HL-60 (cell line): ENCODE data around the gene RIC8B.

Experiments used
- DNase-seq, 2 experiments: peaks; one replicate each; pipeline ENCODE4 v3.0.0-alpha.2; 2010 to 2020; ENCODE audit warnings: low read depth in 1 of 2, low spot score in 1 of 2
- H3K27ac ChIP-seq: fragments of 250-450 bp; sonication (Bioruptor Pico); replicated peaks from 2 replicates; pipeline ENCODE4 v1.5.1; 2020; ENCODE audit warnings: mild to moderate bottlenecking, moderate library complexity
- H3K27me3 ChIP-seq: fragments of 250-450 bp; sonication (Bioruptor Pico); 2 replicates; pipeline ENCODE4 v1.5.1; 2021; ENCODE audit warnings: mild to moderate bottlenecking, moderate library complexity; ENCODE audit not compliant: insufficient read depth, poor library complexity, severe bottlenecking
- H3K4me3 ChIP-seq: replicated peaks from 2 replicates; pipeline ENCODE4 v1.5.1; 2011; ENCODE audit warnings: mild to moderate bottlenecking, control low read depth, low read length; ENCODE audit not compliant: insufficient read depth
- GABPA ChIP-seq: IDR thresholded peaks from 2 replicates; pipeline ENCODE4 v1.6.1; 2012; ENCODE audit warnings: low read depth
- POLR2AphosphoS5 ChIP-seq: IDR thresholded peaks from 2 replicates; pipeline ENCODE4 v1.6.1; 2012; ENCODE audit warnings: low read depth
- SPI1 ChIP-seq: IDR thresholded peaks from 2 replicates; pipeline ENCODE4 v1.6.1; 2012; ENCODE audit warnings: low read depth, mild to moderate bottlenecking, borderline replicate concordance
- TF ChIP-seq, protein P1 (sequence below): IDR thresholded peaks from one replicate; pipeline ENCODE4 v1.5.1; 2011; ENCODE audit warnings: low read length, control low read depth, inconsistent platforms; ENCODE audit not compliant: insufficient read depth
- TF ChIP-seq, protein P2 (sequence below): IDR thresholded peaks from 2 replicates; pipeline ENCODE4 v1.6.1; 2012; ENCODE audit warnings: low read depth; ENCODE audit not compliant: insufficient replicate concordance

Gene RIC8B

DNA sequence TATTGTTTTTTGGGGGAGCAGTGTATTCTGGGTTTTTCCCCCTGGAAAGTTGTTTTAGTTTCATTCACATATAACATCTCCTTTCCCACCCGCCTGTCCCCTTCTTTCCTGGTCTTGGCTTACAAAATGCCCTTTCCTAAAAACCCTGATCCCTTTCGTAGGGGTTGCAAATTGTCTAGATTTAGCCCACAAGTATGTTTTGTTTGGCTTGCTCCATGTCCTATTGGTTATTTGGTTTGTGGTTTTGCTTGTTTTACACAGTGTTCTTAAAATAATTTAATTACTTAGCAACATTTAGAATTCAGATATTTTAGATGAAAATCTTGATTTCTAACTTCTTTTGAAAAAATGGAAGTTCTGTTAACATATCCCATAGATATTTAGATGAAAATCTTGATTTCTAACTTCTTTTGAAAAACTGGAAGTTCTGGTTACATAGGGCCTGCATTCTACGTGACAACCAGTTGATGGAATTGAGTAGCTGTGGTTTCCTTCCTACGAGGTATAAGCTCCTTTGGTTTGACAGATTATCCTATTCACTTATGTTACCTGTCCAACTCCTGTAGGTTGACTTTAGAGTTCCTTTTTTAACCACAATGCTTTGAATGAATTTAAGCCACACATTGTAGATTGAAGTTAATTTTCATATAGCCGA lies 92.1 kb downstream of the RIC8B start:
- Histone ChIP-seq H3K27ac (no peak overlapping the region), H3K4me3 (no peak overlapping the region), H3K27me3 (no peaks in the 10 kb centered on the region)
- TF ChIP-seq POLR2AphosphoS5 (no peak), GABPA (no peak)
- TF ChIP-seq, protein P1, sequence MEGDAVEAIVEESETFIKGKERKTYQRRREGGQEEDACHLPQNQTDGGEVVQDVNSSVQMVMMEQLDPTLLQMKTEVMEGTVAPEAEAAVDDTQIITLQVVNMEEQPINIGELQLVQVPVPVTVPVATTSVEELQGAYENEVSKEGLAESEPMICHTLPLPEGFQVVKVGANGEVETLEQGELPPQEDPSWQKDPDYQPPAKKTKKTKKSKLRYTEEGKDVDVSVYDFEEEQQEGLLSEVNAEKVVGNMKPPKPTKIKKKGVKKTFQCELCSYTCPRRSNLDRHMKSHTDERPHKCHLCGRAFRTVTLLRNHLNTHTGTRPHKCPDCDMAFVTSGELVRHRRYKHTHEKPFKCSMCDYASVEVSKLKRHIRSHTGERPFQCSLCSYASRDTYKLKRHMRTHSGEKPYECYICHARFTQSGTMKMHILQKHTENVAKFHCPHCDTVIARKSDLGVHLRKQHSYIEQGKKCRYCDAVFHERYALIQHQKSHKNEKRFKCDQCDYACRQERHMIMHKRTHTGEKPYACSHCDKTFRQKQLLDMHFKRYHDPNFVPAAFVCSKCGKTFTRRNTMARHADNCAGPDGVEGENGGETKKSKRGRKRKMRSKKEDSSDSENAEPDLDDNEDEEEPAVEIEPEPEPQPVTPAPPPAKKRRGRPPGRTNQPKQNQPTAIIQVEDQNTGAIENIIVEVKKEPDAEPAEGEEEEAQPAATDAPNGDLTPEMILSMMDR: no peak
- TF ChIP-seq, protein P2, sequence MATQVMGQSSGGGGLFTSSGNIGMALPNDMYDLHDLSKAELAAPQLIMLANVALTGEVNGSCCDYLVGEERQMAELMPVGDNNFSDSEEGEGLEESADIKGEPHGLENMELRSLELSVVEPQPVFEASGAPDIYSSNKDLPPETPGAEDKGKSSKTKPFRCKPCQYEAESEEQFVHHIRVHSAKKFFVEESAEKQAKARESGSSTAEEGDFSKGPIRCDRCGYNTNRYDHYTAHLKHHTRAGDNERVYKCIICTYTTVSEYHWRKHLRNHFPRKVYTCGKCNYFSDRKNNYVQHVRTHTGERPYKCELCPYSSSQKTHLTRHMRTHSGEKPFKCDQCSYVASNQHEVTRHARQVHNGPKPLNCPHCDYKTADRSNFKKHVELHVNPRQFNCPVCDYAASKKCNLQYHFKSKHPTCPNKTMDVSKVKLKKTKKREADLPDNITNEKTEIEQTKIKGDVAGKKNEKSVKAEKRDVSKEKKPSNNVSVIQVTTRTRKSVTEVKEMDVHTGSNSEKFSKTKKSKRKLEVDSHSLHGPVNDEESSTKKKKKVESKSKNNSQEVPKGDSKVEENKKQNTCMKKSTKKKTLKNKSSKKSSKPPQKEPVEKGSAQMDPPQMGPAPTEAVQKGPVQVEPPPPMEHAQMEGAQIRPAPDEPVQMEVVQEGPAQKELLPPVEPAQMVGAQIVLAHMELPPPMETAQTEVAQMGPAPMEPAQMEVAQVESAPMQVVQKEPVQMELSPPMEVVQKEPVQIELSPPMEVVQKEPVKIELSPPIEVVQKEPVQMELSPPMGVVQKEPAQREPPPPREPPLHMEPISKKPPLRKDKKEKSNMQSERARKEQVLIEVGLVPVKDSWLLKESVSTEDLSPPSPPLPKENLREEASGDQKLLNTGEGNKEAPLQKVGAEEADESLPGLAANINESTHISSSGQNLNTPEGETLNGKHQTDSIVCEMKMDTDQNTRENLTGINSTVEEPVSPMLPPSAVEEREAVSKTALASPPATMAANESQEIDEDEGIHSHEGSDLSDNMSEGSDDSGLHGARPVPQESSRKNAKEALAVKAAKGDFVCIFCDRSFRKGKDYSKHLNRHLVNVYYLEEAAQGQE: no peak
- no peak for DNase-seq

DNA sequence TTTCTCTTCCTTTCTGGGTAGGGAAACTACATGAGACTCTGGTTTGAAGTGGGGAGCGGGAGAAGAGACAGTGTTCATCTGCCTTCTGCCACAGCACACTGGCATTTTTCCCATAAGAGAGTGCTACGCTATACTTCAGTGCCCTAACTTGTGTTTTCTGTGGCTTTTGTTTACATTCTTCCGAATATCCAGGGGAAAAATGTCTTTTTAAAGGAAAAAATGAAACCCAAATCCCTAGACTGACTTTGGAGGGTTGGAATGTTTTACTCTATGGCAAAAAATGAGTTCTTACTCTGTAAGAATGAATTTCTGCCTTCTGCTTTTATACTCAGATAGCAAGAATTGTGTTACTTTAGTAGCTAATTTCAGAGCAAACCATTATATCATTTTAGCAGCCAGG lies 93.2 kb downstream of the RIC8B start:
- H3K27ac ChIP-seq: no peak overlapping the region
- TF ChIP-seq, protein P2: no peak
- no peak for TF ChIP-seq POLR2AphosphoS5
- TF ChIP-seq, protein P1: no peak
- no peak overlapping the region for H3K4me3 ChIP-seq
- no peak for DNase-seq
- H3K27me3 ChIP-seq: no peaks in the 10 kb centered on the region

DNA sequence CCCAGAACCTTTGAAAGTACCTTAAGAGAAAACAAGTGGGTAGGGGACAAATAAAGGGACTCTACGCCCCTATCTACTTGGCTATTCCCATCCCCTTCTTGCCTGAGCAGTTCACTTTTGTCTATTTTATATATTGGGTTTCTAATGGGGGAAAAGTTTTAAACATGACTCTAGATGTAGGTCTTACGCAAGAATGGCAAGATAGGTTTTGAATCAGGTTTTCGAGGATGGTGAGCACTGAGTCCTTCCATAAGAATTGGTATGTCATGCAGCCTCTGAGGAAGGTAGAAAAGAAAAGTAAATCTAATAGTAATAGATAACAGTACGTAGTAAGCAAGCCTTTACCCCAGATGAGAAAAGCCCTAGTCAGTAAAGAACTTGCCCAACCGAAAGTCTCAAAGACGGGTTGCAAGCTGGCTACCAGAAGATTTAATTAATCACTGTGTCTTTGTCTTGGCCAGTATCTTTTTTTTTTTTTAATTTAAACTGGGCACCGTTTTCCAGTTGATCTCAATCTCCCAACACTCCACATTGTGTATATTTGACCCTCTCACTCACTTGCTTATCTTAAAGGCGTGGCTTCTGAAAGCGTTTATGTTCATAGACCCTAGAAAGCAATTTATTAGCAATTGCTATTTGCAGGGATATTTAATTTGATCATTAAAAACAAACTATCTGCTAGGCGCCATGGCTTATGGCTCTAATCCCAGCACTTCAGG lies 94.7 kb downstream of the RIC8B start:
- no peak overlapping the region for H3K27ac ChIP-seq
- DNase-seq: no peak
- H3K4me3 ChIP-seq: no peak overlapping the region
- H3K27me3 ChIP-seq: no peaks in the 10 kb centered on the region
- TF ChIP-seq, protein P2: no peak
- TF ChIP-seq, protein P1: no peak
- no peak for TF ChIP-seq GABPA
- TF ChIP-seq POLR2AphosphoS5: no peak
- no peak for TF ChIP-seq SPI1
